ENCODE data around the gene CCDC33. TPM values are rescaled to one million over a fixed set of nuclear protein-coding genes. Genes with fewer than 3 reads are reported as not detected.
"Not testable (repeated sequence)": the region's sequence is repeated elsewhere in the genome, so short reads cannot be mapped to it uniquely, and the experiment has no call there.

The CCDC33 gene
- total RNA-seq, 1 donor from 2014 or later = 0.25 TPM

DNA sequence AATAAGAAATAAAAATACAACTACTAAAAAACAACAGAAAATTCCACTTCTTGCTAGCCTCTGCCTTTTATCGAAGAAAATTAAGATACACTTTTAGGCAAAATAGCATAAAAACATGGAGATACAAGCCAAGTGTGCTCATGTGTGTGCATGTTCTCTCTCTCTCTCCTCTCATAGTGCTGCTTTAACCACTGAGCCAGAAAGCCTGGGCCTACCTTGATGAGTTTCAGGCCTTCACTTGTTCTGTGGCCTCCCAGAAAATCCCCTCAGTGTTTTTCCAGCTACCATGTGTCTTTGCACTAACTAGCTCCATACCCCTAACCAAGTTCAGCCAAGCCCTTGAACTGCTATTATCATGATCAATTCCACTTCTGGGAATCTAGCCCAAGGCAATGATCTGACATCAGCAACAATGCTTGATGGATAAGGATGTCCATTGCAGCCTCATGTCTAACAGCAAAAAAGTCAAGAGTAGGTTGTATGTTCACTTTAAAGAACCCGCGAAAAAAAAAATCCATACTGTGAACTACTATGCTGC, 113.2 kb downstream of the CCDC33 start:
- TF ChIP-seq, protein P1, sequence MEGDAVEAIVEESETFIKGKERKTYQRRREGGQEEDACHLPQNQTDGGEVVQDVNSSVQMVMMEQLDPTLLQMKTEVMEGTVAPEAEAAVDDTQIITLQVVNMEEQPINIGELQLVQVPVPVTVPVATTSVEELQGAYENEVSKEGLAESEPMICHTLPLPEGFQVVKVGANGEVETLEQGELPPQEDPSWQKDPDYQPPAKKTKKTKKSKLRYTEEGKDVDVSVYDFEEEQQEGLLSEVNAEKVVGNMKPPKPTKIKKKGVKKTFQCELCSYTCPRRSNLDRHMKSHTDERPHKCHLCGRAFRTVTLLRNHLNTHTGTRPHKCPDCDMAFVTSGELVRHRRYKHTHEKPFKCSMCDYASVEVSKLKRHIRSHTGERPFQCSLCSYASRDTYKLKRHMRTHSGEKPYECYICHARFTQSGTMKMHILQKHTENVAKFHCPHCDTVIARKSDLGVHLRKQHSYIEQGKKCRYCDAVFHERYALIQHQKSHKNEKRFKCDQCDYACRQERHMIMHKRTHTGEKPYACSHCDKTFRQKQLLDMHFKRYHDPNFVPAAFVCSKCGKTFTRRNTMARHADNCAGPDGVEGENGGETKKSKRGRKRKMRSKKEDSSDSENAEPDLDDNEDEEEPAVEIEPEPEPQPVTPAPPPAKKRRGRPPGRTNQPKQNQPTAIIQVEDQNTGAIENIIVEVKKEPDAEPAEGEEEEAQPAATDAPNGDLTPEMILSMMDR (IDR thresholded peaks at IDR 0.05; ENCODE audit: insufficient read depth, low read length, poor library complexity, severe bottlenecking) = no peak
- Histone ChIP-seq H3K27me3 (ENCODE audit: control insufficient read depth, insufficient read depth, low read length) (no peaks in the 10 kb centered on the region), H3K4me3 (ENCODE audit: low read depth, low read length) (no peak overlapping the region), H3K36me3 (ENCODE audit: control insufficient read depth, insufficient read depth, low read length) (no peaks in the 10 kb centered on the region)
- no peak for DNase-seq (ENCODE audit: low read depth)

DNA sequence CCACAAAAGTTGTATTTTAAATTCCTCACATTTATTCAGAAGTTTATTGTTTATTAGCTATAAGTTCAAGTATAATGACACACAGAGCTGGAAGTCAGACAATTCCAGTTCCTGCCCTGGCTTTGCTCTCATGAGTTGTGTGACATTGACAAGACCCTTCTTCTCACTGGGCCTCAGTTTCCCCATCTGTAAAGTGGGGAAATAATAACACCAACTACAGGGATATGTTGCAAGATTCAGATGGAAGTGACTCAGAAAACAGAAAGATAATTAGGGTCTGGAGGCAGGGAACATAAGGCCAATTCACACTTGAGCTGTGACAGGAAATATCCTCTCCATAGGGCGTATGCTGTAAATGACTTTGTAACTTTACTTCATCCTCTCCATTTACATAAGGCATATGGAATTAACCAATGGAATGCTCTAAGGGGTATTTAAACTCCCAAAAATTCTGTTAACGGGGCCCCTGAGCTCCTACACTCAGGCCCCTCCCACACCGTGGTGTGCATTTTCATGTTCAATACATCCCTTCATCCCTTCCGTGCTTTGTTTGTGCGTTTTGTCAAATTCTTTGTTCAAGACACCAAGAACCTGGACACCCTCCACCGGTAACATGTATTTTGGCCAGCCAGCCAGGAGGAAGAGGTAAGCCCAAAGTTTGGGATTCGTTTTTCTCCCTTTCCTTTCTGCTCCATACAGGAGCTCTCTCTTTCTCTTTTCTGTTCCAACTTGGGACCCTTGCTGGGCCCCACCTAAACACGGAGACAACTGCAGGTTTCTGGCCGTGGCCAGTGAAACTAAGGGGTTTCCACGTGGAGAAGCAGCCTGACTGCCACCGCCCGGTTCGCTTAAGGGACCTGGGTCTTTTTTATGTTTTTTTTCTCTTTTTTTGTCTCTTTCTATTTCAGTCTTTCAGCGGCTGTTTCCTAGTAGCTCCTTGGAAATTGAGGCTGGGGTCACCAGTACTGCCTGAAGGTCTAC, 114.5 kb downstream of the CCDC33 start:
- H3K4me3 ChIP-seq (ENCODE audit: low read depth, low read length) = no peak overlapping the region
- TF ChIP-seq, protein P1 (IDR thresholded peaks at IDR 0.05; ENCODE audit: insufficient read depth, low read length, poor library complexity, severe bottlenecking) = no peak
- no peak for DNase-seq (ENCODE audit: low read depth)
- H3K27me3 ChIP-seq (ENCODE audit: control insufficient read depth, insufficient read depth, low read length) = no peaks in the 10 kb centered on the region
- no peaks in the 10 kb centered on the region for H3K36me3 ChIP-seq (ENCODE audit: control insufficient read depth, insufficient read depth, low read length)

DNA sequence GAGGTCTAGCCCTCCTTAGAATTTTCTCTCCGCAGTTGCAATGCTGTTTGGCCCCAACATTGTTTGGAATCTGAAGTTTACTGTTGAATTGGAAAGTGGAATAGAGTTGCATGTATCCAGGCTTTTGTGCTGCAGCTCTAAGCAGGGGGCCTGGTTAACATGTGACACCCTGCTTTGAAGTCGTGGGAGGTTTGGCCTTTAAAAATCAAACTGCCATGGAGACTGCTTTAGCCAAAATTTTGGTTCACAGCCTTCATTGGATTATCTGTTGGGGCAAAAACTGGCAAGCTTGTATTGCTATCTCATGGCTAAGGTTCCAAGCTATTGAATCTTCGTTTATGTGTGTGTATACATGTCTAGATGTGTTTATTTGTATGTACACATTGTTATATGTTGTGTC, 115.5 kb downstream of the CCDC33 start:
- no peaks in the 10 kb centered on the region for H3K27me3 ChIP-seq (ENCODE audit: control insufficient read depth, insufficient read depth, low read length)
- H3K36me3 ChIP-seq (ENCODE audit: control insufficient read depth, insufficient read depth, low read length) = no peaks in the 10 kb centered on the region
- no peak for DNase-seq (ENCODE audit: low read depth)
- no peak overlapping the region for H3K4me3 ChIP-seq (ENCODE audit: low read depth, low read length)
- TF ChIP-seq, protein P1 (IDR thresholded peaks at IDR 0.05; ENCODE audit: insufficient read depth, low read length, poor library complexity, severe bottlenecking) = no peak

DNA sequence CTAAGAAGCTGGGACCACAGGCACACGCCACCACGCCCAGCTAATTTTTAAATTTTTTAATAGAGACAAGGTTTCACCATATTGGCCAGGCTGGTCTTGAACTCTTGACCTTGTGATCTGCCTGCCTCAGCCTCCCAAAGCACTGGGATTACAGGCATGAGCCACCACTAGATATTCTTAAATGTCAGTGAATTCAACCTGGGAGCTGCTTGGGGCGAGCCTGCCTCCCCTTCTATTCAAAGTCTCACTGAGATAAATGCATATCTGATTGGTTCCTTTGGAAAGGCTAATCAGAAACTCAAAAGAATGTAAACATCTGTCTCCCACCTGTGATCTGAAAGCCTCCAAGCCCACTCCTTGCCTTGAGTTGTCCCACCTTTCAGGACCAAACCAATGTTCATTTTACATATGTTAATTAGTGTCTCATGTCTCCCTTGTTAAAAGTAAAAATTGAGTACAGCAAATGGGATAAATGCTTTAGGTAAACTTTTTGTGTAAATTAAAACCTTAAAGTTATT, 116.3 kb downstream of the CCDC33 start:
- no peaks in the 10 kb centered on the region for H3K27me3 ChIP-seq (ENCODE audit: control insufficient read depth, insufficient read depth, low read length)
- TF ChIP-seq, protein P1 (IDR thresholded peaks at IDR 0.05; ENCODE audit: insufficient read depth, low read length, poor library complexity, severe bottlenecking) = no peak
- no peak for DNase-seq (ENCODE audit: low read depth)

DNA sequence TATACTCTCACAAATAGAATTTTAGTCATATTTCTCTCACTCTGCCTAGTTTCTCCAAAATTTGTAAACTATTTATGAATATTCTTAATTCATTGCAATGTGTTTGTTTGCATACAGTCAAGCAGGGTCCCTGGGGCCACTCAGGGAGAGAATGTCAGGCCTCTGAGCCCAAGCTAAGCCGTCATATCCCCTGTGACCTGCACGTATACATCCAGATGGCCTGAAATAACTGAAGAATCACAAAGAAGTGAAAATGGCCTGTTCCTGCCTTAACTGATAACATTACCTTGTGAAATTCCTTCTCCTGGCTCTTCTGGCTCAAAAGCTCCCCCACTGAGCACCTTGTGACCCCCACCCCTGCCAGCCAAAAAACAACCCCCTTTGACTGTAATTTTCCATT, 117.9 kb downstream of the CCDC33 start:
- H3K4me3 ChIP-seq (ENCODE audit: low read depth, low read length); H3K36me3 ChIP-seq (ENCODE audit: control insufficient read depth, insufficient read depth, low read length); H3K27me3 ChIP-seq (ENCODE audit: control insufficient read depth, insufficient read depth, low read length); DNase-seq (ENCODE audit: low read depth): not testable (repeated sequence)

More for the DNA sequence above, 116.3 kb downstream of the CCDC33 start:
- Histone ChIP-seq H3K4me3 (ENCODE audit: low read depth, low read length) (no peak overlapping the region), H3K36me3 (ENCODE audit: control insufficient read depth, insufficient read depth, low read length) (no peaks in the 10 kb centered on the region)

DNA sequence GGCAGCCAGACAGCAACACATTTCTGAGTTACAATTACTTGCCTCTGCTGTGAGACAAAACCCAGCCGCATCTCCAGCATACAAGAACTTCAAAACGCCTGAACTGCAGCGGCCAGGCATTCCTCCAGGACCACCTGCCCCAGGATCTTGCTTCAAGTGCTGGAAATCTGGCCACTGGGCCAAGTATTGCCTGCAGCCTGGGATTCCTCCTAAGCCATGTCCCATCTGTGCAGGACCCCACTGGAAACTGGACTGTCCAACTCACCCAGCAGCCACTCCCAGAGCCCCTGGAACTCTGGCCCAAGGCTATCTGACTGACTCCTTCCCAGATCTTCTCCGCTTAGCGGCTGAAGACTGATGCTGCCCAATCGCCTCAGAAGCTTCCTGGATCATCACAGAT, 119.9 kb downstream of the CCDC33 start:
- H3K4me3 ChIP-seq (ENCODE audit: low read depth, low read length); H3K36me3 ChIP-seq (ENCODE audit: control insufficient read depth, insufficient read depth, low read length); H3K27me3 ChIP-seq (ENCODE audit: control insufficient read depth, insufficient read depth, low read length): not testable (repeated sequence)

DNA sequence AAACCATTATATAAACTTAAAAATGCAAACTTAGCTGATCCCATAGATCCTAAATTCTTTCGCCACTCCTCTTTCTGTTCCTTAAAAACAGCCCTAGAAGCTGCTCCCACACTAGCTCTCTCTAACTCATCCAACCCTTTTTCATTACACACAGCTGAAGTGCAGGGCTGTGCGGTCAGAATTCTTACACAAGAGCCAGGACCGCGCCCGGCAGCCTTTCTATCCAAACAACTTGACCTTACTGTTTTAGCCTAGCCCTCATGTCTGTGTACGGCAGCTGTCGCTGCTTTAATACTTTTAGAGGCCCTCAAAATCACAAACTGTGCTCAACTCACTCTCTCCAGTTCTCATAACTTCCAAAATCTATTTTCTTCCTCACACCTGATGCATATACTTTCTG, 121.4 kb downstream of the CCDC33 start:
- not testable (repeated sequence) for H3K4me3 ChIP-seq (ENCODE audit: low read depth, low read length); H3K36me3 ChIP-seq (ENCODE audit: control insufficient read depth, insufficient read depth, low read length); DNase-seq (ENCODE audit: low read depth); H3K27me3 ChIP-seq (ENCODE audit: control insufficient read depth, insufficient read depth, low read length)

More for the DNA sequence above, 119.9 kb downstream of the CCDC33 start:
- DNase-seq (ENCODE audit: low read depth) = not testable (repeated sequence)

DNA sequence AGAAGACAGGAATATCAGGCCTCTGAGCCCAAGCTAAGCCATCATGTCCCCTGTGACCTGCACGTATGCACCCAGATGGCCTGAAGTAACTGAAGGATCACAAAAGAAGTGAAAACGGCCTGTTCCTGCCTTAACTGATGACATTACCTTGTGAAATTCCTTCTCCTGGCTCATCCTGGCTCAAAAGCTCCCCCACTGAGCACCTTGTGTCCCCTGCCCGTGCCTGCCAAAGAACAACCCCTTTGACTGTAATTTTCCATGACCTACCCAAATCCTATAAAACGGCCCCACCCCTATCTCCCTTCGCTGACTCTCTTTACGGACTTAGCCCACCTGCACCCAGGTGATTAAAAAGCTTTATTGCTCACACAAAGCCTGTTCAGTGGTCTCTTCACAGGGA, 123.2 kb downstream of the CCDC33 start:
- H3K36me3 ChIP-seq (ENCODE audit: control insufficient read depth, insufficient read depth, low read length); H3K4me3 ChIP-seq (ENCODE audit: low read depth, low read length); DNase-seq (ENCODE audit: low read depth); H3K27me3 ChIP-seq (ENCODE audit: control insufficient read depth, insufficient read depth, low read length): not testable (repeated sequence)

DNA sequence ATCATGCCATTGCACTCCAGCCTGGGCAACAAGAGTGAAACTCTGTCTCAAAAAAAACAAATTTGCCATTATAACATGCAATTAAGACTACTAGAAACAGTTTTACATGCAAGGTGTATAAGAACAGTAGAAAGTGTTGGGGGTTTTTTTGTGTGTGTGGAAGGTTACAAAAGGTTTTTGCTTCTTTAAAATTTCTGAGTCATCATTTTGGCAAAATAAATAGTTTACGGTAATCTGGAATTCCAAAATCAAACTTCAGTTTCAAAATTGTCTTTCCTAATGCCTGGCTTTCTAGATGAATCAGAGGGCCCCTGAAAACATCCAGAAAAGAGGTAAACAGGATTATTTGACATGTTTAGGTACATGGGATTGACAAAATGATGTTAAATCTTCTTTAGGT, 124.7 kb downstream of the CCDC33 start:
- not testable (repeated sequence) for H3K36me3 ChIP-seq (ENCODE audit: control insufficient read depth, insufficient read depth, low read length); H3K4me3 ChIP-seq (ENCODE audit: low read depth, low read length); H3K27me3 ChIP-seq (ENCODE audit: control insufficient read depth, insufficient read depth, low read length); DNase-seq (ENCODE audit: low read depth)
